Bronchial smooth muscle cell (primary cell): ENCODE results near the gene SORCS2. TPM values are rescaled to one million over a fixed set of nuclear protein-coding genes. Genes with fewer than 3 reads are reported as not detected.

Source experiments
- total RNA-seq: library from RNA; depleted of rRNA; stranded (reverse); fragments of >200 nt; gene quantifications from 2 replicates; pipeline ENCODE4 v1.2.1, GENCODE V29; 2014

SORCS2 gene
- 0.26 and 0.79 TPM in 2 replicates for total RNA-seq

DNA sequence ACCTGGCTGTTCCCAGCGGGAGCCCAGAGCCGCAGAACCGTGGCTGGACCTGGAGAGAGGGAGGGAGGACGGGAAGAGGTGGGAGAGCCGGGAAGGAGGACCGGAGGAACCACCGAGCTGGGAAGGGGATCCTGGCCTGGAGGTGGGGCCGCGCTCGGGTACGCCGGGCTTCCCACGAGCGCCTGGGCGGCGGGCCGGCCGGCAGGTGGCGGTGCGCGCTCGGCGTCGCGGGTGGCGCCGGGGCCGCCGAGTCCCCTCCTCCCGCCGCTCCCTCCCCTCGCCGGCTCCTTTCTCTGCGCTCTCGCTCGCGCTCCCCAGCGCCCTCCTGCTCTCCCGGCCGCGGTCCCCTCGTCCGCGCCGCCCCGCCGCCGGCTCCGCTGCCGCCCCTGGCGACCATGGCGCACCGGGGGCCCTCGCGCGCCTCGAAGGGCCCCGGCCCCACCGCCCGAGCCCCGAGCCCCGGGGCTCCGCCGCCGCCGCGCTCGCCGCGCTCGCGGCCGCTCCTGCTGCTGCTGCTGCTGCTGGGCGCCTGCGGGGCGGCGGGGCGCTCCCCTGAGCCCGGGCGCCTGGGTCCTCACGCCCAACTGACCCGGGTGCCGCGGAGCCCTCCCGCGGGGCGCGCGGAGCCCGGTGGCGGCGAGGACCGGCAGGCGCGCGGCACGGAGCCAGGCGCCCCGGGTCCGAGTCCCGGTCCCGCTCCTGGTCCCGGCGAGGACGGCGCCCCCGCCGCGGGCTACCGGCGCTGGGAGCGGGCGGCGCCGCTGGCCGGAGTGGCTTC is at the start of gene SORCS2:
SORCS2 (plus strand) TSS at position 287 of the 778 bp plus-strand sequence.

DNA sequence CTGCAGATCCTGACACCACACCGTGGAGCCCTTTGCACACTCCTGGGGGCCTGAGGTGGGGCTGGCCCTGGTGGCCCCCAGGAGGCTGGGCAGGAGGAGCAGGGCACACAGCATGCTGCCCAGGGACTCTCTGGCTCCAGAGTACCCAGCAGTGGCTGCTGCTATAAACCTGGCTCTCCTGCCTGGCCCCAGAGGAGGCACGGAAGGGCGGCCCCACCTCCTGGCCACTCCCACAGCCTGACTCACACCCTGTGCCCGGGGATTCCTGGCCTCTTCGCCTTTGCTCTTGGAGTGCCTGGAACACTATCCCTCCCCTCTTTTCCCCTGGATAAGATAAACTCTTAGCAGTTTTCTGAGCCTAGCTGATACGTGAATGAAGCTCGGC is 242.4 kb downstream of the SORCS2 start, which contains the start of gene PSAPL1:
PSAPL1 (minus strand) TSS at position 165 of the 385 bp plus-strand sequence; CDS start at position 114, 51 bp downstream.

Other genes with a start within 250 kb of the SORCS2 start
- gene TADA2B, start 149.2 kb upstream of the SORCS2 start, total RNA-seq = 8.7 and 11.7 TPM in 2 replicates
- 14.8 and 20.2 TPM in 2 replicates for gene GRPEL1, start 124.5 kb upstream of the SORCS2 start, total RNA-seq
- not detected in 2 replicates for gene PSAPL1, start 242.4 kb downstream of the SORCS2 start, total RNA-seq